ENCODE results near the gene EFCAB8. TPM values are rescaled to one million over a fixed set of nuclear protein-coding genes. Genes with fewer than 3 reads are reported as not detected.

EFCAB8 gene
- total and polyA plus RNA-seq, 11 donors = 0.03 to 0.29 (median 0.08) TPM; not detected in 8

DNA sequence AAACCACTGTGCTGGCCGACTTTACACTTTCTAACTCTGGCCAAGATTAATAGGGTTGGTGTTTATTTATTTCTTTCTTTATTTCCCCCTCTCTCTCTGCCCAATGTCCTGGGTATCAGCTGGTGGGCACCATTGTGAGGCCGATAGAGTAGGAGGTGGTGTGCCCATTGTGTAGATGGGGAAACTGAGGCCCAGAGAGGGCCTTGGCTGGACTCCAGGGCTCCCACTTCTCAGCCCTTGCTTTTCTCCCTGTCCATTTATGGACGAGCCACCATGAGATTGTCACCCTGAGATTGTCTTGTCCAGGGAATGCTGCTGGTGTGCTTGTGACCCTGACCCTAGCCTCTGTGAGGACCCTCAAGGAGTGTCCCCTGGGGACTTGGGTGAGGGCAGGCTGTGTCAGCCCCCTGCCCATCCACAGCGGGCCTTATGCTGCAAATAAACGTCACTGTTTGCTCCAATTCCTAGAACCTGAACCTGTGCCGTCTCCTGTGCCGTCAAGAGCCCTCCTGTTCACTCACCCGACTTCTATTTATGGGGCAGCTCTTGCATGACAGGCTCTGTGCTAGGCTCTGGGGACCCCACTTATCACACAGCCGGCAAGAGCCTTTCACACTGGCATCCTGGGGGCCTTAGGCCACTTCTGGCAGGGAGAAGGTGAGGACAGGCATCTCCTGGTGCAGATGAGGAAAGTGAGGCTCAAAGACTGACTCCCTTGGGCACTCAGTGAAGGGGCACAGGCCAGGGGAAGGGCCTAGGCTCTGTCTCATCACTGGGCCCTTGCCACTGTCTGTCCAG, 120.7 kb downstream of the EFCAB8 start:
- Histone ChIP-seq H3K27ac (no peak overlapping the region), H3K27me3 (no peaks in the 10 kb centered on the region), H3K4me1 (peaks cover 0 to 12% (median 0%) of the 10 kb centered on the region in 12 donors), H3K36me3 (no peaks in the 10 kb centered on the region), H3K4me3 (no peak overlapping the region), H3K9me3 (peaks cover 0 to 5% (median 0%) of the 10 kb centered on the region in 12 donors)
- DNase-seq (no peak), ATAC-seq (no peak)
- WGBS, 4 donors = 61 to 77% (median 68%) methylated on average over 9 of the region's 9 CpGs
- intact Hi-C loops (cut with DNase I) = no loop called here
- no peak for TF ChIP-seq POLR2A (IDR thresholded peaks at IDR 0.05)
- TF ChIP-seq CTCF (IDR thresholded peaks at IDR 0.05) = no peak

DNA sequence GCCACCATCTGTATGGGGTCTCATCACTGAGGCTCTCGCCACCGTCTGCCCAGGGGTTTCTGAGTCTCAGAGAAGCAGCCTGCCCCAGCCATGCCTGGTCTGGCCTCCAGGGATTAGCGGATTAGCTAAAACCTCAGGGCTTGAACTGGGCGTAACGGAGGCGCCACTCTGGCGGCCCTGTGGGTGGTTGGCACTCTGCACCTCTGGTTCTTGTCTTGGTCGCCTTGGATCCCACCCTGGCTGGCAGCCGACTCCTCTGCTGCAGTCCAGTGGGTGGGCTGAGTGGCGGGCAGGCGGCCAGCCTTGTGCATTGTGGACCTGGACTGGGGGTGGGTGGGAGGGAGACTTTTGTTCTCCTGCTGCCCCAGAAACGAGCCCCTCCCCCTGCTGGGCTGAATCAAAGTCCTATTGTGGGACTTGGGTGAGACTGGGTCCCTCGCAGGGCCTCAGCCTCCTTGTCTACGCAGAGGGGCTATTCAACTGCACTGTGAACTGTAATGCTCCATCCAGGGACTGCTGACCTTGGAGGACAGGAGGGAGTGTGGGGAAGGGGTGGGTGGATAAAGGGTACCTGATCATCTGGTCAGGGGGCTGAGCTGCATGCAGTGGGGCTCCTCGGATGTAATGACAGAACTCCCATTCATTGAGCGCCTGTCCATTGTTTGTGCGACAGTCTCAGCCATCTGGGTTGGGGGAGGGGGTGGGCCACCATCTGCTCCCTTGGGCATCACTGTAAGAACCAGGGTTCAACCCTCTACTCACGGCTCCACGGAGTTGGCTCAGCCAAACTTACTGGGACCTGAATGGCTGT, 121.6 kb downstream of the EFCAB8 start:
- no peaks in the 10 kb centered on the region for H3K27me3 ChIP-seq
- 60 to 82% (median 73%) methylated on average over 10 to 19 of the region's 19 CpGs for WGBS, 4 donors
- H3K36me3 ChIP-seq = no peaks in the 10 kb centered on the region
- H3K27ac ChIP-seq = no peak overlapping the region
- no peak for TF ChIP-seq CTCF (IDR thresholded peaks at IDR 0.05)
- TF ChIP-seq POLR2A (IDR thresholded peaks at IDR 0.05) = no peak
- intact Hi-C loops (cut with DNase I) = no loop called here
- peaks cover 0 to 5% (median 0%) of the 10 kb centered on the region in 12 donors for H3K9me3 ChIP-seq
- DNase-seq = no peak
- no peak overlapping the region for H3K4me3 ChIP-seq
- peaks cover 0 to 12% (median 0%) of the 10 kb centered on the region in 12 donors for H3K4me1 ChIP-seq
- ATAC-seq = no peak

- no peak overlapping the region for H3K27ac ChIP-seq
- 80 to 92% (median 85%) methylated on average over 6 of the region's 6 CpGs for WGBS, 4 donors
- H3K36me3 ChIP-seq = no peaks in the 10 kb centered on the region
- H3K9me3 ChIP-seq = peaks cover 0 to 5% (median 0%) of the 10 kb centered on the region in 12 donors
- DNase-seq (no peak), ATAC-seq (no peak)
- no peak overlapping the region for H3K4me3 ChIP-seq
- peaks cover 0 to 11% (median 0%) of the 10 kb centered on the region in 12 donors for H3K4me1 ChIP-seq
- H3K27me3 ChIP-seq = no peaks in the 10 kb centered on the region
- TF ChIP-seq CTCF (IDR thresholded peaks at IDR 0.05) = no peak
- no peak for TF ChIP-seq POLR2A (IDR thresholded peaks at IDR 0.05)
- intact Hi-C loops (cut with DNase I) = no loop called here
Measured at GRCh38 chr20:32980990-32981389, 122.3 kb downstream of the EFCAB8 start.

All from heart left ventricle (tissue), 16 donors.